Adipocyte (in vitro differentiated cells): Measurements from ENCODE around the gene POLR3K.

Source experiments
- DNase-seq: peaks from one replicate; pipeline ENCODE4 v3.0.0-alpha.2; 2015; ENCODE audit warnings: low read depth
- H3K27me3 ChIP-seq: replicated peaks from 2 replicates; pipeline ENCODE4 v1.7.0; 2013; ENCODE audit warnings: mild to moderate bottlenecking, low read length, moderate library complexity; ENCODE audit not compliant: control insufficient read depth, insufficient read depth
- H3K36me3 ChIP-seq: 2 replicates; pipeline ENCODE4 v1.7.0; 2013; ENCODE audit warnings: low read length, mild to moderate bottlenecking, moderate library complexity; ENCODE audit not compliant: control insufficient read depth, insufficient read depth, severe bottlenecking
- H3K4me1 ChIP-seq: 2 replicates; pipeline ENCODE4 v1.7.0; 2013; ENCODE audit warnings: mild to moderate bottlenecking, low read length, moderate library complexity; ENCODE audit not compliant: control insufficient read depth, insufficient read depth
- H3K4me3 ChIP-seq: 2 replicates; pipeline ENCODE4 v1.7.0; 2013; ENCODE audit warnings: mild to moderate bottlenecking, low read length, moderate library complexity
- H3K9ac ChIP-seq: 2 replicates; pipeline ENCODE4 v1.7.0; 2013; ENCODE audit warnings: mild to moderate bottlenecking, low read length, moderate library complexity
- H3K9me3 ChIP-seq: 2 replicates; pipeline ENCODE4 v1.7.0; 2013; ENCODE audit warnings: mild to moderate bottlenecking, low read length, moderate library complexity; ENCODE audit not compliant: control insufficient read depth

POLR3K gene

GRCh38 chr16:60929-61878 lies 7.8 kb upstream of the POLR3K start:
- peaks cover 11% of the 10 kb centered on the region for H3K4me1 ChIP-seq
- H3K36me3 ChIP-seq: peaks cover 75% of the 10 kb centered on the region
- H3K9ac ChIP-seq: no peak overlapping the region
- no peaks in the 10 kb centered on the region for H3K9me3 ChIP-seq
- DNase-seq: no peak
- H3K27me3 ChIP-seq: no peaks in the 10 kb centered on the region
- no peak overlapping the region for H3K4me3 ChIP-seq

- H3K9ac ChIP-seq: no peak overlapping the region
- no peak for DNase-seq
- peaks cover 5% of the 10 kb centered on the region for H3K4me1 ChIP-seq
- H3K36me3 ChIP-seq: peaks cover 86% of the 10 kb centered on the region
- H3K27me3 ChIP-seq: no peaks in the 10 kb centered on the region
- H3K9me3 ChIP-seq: no peaks in the 10 kb centered on the region
- H3K4me3 ChIP-seq: no peak overlapping the region
Observed at GRCh38 chr16:60166-60565, 6.8 kb upstream of the POLR3K start.

- Histone ChIP-seq H3K36me3 (peaks cover 84% of the 10 kb centered on the region), H3K4me3 (no peak overlapping the region), H3K9ac (no peak overlapping the region), H3K27me3 (no peaks in the 10 kb centered on the region), H3K9me3 (no peaks in the 10 kb centered on the region), H3K4me1 (peaks cover 5% of the 10 kb centered on the region)
- DNase-seq: no peak
Observed at GRCh38 chr16:59440-60059, 6.1 kb upstream of the POLR3K start.

GRCh38 chr16:58491-59439 lies 5.4 kb upstream of the POLR3K start:
- Histone ChIP-seq H3K4me1 (peaks cover 10% of the 10 kb centered on the region), H3K36me3 (peaks cover 77% of the 10 kb centered on the region), H3K4me3 (no peak overlapping the region), H3K27me3 (no peaks in the 10 kb centered on the region), H3K9ac (peak overlapping the region; percentile 25), H3K9me3 (no peaks in the 10 kb centered on the region)
- DNase-seq: no peak

- Histone ChIP-seq H3K9me3 (no peaks in the 10 kb centered on the region), H3K4me1 (peaks cover 10% of the 10 kb centered on the region), H3K9ac (peak overlapping the region; percentile 25), H3K27me3 (no peaks in the 10 kb centered on the region), H3K36me3 (peaks cover 67% of the 10 kb centered on the region), H3K4me3 (no peak overlapping the region)
- DNase-seq: no peak
Observed at GRCh38 chr16:57711-58110, 4.3 kb upstream of the POLR3K start.

GRCh38 chr16:56231-56927 lies 3.0 kb upstream of the POLR3K start:
- Histone ChIP-seq H3K9ac (no peak overlapping the region), H3K4me3 (no peak overlapping the region), H3K36me3 (peaks cover 56% of the 10 kb centered on the region), H3K4me1 (peaks cover 10% of the 10 kb centered on the region), H3K27me3 (no peaks in the 10 kb centered on the region), H3K9me3 (no peaks in the 10 kb centered on the region)
- DNase-seq: no peak

- H3K27me3 ChIP-seq: no peaks in the 10 kb centered on the region
- H3K9me3 ChIP-seq: no peaks in the 10 kb centered on the region
- H3K36me3 ChIP-seq: peaks cover 52% of the 10 kb centered on the region
- no peak overlapping the region for H3K9ac ChIP-seq
- DNase-seq: no peak
- no peak overlapping the region for H3K4me3 ChIP-seq
- H3K4me1 ChIP-seq: peaks cover 10% of the 10 kb centered on the region
Observed at GRCh38 chr16:55571-56136, 2.2 kb upstream of the POLR3K start.

- peaks cover 10% of the 10 kb centered on the region for H3K4me1 ChIP-seq
- no peaks in the 10 kb centered on the region for H3K27me3 ChIP-seq
- no peak for DNase-seq
- no peaks in the 10 kb centered on the region for H3K9me3 ChIP-seq
- peak overlapping the region; percentile 90 for H3K4me3 ChIP-seq
- H3K9ac ChIP-seq: peak overlapping the region; percentile 88
- peaks cover 38% of the 10 kb centered on the region for H3K36me3 ChIP-seq
Observed at GRCh38 chr16:54237-54581, 801 bp upstream of the POLR3K start.

- Histone ChIP-seq H3K4me1 (peaks cover 5% of the 10 kb centered on the region), H3K9ac (no peak overlapping the region), H3K36me3 (peaks cover 20% of the 10 kb centered on the region), H3K4me3 (no peak overlapping the region), H3K9me3 (no peaks in the 10 kb centered on the region), H3K27me3 (no peaks in the 10 kb centered on the region)
- DNase-seq: no peak
Observed at GRCh38 chr16:50769-51591, 2.4 kb downstream of the POLR3K start.

- Histone ChIP-seq H3K36me3 (peaks cover 32% of the 10 kb centered on the region), H3K9me3 (no peaks in the 10 kb centered on the region), H3K27me3 (no peaks in the 10 kb centered on the region), H3K4me3 (no peak overlapping the region), H3K4me1 (peaks cover under 1% of the 10 kb centered on the region), H3K9ac (no peak overlapping the region)
- DNase-seq: no peak
Observed at GRCh38 chr16:47234-47633, 6.2 kb downstream of the POLR3K start.
